Activated CD8-positive, alpha-beta memory T cell treated with anti-CD3 and anti-CD28 coated beads, Interleukin-2, amount 50 U/mL, for 24 hours (primary cell): Measurements from ENCODE around the gene ABTB2.
A peak's percentile ranks its signal among the peaks of the same experiment; 100 is the strongest.
"Not testable (repeated sequence)": the region's sequence is repeated elsewhere in the genome, so short reads cannot be mapped to it uniquely, and the experiment has no call there.

Source experiments
- DNase-seq: peaks from one replicate; pipeline ENCODE4 v3.0.0-alpha.2; 2020; ENCODE audit errors: extremely low read depth

Gene ABTB2

DNA sequence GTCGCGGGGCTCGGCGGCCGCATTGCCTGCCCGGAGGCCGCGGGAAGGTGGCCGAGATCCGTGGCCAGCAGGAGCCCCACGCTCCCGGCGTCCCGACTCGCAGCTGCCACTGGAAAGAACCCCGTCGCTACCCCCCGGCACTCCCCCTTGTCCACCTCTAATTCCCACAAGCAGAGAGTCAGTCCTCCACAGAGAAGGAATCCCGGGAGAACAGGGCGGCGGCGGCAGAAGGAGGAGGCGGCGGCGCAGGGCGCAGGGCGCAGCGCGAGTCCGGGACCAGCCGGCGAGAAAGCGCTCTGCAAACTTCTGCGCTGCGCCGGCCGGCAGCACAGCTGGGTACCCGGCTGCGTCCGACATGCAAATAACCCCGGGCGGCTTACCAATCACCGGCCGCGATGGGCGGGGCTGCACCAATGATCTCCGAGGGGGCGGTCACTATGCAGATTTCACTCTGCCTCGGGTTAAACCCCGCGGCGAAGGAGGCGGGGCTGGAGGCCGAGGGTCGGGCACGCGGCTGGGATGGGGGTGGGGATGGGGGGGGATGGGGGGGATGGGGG, at the start of gene ABTB2:
ABTB2 (minus strand) TSS at position 310 of the 557 bp plus-strand sequence.
- peak; percentile 95 for DNase-seq

DNA sequence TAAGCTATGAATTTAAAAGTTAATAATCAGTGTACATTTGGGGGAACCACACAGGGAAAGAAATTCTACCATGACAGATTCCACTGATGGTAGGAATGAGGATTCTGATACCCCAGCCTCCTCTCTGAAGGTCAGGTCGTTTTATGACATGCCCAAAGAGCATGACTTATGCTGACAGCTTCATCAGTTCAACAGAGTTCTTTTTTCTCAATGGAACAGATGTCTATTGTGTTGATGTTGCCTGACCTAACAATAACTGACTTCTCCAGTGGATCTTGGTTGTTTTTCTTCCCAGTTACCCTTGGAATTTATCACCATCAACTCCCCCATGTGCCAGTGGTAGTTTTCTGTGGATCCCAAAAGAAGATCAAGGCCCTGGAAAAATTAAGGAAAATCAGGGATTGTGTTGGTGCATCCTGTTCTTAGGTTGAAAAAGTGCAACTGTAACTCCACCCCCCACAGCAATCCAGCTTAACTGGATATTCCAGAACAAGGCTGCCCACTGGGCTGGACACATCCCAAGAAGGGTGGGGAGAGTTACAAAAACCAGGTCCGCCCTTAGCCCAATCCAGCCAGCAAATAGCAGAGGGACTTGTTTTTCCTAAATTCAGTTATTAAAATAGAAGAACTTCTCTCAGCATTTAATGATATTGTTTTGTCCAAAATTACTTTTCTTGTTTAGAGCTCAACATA, 49.5 kb upstream of the ABTB2 start:
- no peak for DNase-seq

DNA sequence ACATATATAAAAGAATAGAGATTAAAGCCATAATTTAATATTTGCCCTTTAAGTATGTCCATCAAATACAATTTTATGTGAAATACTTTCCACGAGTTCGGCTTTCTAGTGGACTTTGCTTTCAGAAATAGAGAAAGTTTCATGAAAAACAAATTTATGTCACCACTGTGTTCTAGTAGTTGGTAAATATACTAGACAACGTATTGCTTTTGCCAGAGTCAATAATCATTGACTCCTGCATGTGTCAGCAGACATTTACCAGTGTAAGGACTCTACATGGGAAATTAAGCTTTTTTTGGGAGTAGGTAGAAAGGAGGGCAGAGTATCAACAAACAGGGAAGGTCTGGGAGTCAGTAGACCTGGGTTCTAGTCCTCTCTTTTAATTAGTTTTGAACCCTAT, 48.6 kb upstream of the ABTB2 start:
- DNase-seq, result no peak

DNA sequence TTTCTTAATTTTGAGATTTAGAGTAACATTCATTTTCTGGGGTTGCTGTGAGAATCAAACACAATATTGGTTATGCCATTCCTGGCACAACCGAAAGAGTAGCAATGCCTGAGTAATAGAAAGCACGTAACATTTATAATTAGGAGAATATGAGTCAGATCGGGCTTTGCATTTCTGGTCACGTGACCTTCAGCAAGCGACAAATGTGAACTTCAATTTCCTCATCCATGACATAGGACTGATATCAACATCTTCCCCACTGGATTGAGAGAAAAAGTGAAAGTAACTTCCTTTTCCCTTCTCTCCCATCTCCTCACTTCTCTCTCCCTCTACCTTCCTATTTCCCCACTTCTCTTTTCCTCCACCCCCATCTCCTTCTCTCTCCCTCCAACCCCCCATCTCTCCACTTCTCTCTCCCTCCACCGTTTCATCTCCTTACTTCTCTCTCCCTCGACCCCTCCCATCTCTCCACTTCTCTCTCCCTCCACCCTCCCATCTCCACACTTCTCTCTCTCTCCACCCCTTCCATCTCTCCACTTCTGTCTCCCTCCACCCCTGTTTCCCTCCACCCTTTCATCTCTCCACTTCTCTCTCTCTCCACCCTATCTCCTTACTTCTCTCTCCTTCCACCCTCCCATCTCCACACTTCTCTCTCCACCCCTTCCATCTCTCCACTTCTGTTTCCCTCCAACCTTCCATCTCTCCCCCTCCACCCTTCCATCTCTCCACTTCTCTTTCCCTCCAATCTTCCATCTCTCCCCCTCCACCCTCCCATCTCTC, 47.5 kb upstream of the ABTB2 start:
- no peak for DNase-seq

DNA sequence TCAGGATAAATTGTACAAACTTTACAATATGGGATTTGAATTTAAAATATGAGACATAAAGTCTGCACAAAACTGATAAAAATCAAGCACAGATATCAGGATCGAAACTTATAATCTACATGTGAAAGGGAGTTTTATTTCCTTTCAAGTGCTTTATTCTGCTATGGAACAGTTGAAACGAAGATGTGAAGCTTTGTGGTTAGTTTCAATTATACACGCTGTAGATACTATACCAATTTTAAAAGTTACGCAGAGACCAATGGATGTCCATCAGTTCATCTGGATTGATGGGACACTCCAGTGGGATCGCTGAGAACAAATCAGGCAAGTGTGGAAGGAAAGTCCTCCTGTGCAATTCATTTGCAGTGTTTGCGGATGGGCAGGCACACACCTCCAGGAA, 46.5 kb upstream of the ABTB2 start:
- no peak for DNase-seq

DNA sequence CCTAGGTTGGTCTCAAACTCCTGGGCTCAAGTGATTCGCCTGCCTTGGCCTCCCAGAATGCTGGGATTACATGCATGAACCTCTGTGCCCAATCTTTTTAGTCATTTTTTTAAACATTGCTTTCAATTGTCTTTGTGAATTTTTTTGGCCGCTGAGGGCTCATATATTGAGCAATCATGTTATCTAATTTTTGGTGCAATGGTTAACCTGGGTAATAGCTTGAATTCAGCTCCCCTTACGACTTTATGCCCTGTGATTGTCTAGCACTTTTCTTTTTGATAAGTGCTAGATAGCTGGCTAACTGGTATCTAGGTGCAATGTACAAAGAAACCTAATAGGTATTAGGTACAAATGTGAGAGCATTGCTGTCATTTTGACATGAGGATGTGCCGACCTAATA, 45.6 kb upstream of the ABTB2 start:
- DNase-seq, result no peak

DNA sequence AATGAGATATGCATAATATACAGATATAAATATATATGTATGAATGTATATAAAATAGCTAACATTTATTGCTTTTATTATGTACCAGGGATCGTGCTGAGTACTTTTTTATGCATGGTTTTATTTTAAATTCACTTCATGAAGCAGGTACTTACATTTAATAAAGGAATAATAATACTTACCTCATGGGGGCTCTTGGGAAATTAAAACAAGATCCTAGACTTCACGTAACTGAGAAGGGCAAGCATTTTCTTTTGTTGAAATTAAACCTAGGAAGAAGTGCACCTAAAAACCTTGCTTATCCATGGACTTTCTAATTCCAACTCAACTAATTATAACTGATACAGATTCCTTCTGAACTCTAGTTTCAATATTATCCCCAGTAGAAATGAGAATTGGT, 40.0 kb upstream of the ABTB2 start:
- no peak for DNase-seq

DNA sequence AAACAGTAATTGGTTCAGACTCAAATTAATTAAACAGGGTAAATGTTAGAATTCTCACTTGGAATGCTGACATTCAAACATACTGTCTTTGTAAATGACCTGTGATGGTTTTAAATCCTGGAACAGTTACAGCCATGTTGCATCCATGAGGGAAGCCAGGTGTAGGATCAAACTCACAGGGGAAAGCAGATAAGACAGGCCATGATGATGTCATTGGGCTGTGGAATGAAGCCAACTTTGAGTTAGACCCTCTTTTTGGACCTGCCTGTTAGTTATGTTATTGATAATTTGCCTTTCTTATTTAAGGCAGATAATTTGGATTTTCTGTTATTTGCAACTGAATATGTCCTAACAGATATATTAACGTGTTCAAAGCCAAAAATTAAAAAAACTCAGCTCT, 39.3 kb upstream of the ABTB2 start:
- no peak for DNase-seq

DNA sequence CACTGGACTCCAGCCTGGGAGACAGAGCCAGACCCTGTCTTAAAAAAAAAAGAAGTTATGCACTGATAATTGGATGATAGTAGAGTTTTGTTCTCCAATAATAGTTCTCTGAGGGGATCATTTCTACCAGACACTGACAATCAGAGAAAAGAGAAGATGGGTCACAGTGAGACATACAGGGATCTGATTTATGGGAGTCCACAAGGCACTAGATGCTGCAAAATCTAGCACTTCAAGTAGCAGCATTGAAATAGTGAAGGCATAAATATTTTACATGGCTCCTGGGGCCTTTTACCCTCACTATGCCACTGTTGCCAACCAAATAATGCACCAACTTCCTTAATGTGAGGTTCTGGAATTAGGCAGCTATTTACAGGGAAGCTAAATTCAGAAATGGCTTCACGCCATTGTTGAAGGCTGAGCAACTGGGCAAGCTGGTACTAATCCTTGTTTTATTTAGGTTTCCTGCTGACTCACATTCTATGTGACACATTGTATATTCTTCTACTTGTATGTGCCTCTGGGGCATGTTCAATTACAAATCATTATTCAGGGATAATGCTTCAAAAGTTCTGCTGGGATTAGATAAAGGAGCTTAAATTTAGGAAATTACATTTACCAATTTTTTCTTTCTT, 38.2 kb upstream of the ABTB2 start:
- no peak for DNase-seq

DNA sequence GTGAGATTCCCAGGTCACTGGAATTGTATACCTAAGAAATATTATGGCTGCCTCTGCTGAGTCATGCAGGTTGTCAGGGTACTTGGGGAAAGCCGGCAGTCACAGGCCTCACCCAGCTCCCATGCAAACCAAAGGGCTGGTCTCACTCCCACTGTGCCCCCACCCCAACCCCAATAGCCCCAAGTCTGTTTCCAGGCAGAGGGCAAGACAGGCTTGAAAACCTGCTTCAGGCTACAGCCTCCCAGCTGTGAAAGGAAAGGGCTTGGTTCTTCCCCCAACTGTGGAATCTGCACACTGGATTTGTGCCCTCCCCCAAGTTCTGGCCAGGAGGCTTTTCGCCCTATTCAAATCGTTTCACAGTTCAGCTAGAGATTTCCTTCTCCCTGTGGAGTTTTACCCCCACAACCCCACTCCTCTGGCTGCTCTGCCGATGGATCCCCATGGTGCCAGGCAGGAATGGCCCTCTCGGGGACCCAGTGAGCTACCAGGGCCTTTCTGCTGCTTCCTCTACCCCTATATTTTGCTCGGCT, 37.0 kb upstream of the ABTB2 start:
- DNase-seq, result no peak

DNA sequence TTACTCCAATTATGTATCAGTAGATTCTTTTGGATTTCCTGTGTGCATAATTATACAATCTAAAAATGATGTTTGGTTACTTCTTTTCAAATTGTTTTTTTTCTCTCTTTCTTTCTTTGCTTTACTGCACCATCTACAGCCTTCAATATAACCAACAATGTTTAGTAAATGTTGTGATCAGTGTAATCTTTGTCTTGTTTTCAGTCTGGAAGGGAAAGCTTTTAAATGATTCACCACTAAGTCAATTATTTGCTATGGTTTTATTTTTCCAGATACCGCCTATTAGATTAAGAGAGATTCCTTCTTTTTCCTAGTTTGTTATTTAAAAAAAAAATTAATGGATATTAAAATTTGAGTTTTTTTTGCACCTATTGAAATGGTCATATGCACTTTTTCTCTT, 29.8 kb upstream of the ABTB2 start:
- no peak for DNase-seq

DNA sequence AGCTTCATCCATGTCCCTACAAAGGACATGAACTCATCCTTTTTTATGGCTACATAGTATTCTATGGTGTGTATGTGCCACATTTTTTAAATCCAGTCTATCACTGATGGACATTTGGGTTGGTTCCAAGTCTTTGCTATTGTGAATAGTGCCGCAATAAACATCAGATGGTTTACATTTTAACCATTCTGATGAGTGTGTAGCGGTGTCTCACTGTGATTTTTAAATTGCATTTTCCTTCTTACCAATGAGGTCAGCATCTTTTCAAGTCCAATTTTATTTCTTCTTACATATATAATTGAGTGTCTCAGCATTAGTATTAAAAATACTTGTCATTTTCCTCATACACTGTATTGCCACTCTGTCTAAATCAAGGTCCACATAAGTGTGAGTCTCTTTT, 28.5 kb upstream of the ABTB2 start:
- DNase-seq, result not testable (repeated sequence)

DNA sequence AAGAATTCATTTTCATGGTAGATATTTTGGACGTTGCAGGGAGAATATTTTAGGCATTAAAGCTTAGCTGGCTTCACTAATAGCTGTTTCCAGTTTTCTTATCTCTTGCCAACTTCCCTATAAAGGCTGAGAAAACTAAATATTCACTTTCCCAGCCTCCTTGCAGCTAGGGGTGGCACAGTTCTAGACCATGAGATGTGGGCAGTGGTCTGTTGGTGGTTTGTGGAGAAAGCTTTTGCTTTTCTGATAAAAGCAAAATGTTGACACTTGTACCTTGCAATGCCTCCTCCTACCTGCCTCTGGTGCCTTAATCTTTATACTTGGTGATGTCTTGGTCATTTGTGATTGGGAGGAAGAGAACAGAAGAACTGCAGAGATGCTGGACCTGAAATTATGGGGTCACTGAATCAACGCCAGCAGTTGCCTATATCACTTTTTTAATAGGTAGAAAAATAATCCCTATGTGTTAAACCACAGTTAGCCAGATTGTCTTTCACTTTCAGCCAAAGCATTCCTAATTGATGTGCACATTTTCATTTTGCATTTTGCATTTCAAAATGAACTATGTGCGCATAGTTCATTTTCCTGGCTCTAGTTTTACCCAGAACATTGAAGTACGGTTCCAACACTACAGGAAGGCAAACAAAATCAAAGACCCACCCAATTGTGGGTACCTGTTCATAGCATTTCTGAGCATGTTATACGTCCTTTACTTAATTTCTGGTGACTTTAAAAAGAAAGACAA, 24.9 kb upstream of the ABTB2 start:
- DNase-seq, result no peak

DNA sequence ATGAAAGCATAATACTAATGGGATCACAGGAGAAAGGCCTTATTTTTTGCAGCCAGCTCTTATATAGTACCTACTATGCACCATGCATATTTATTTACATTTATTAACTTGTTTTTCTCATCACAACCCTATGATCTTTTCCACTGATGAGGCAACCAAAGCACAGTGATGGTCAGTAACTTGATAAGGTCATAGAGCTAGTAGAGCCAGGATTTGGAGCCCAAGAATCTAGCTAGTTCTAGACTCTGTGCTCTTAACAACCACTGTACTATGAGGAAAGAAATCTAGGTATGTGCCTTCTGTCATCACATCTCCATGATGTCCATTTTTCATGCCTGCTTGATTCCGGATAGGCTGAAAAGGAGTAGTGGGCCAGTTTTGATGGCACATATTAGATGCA, 24.0 kb upstream of the ABTB2 start:
- no peak for DNase-seq

DNA sequence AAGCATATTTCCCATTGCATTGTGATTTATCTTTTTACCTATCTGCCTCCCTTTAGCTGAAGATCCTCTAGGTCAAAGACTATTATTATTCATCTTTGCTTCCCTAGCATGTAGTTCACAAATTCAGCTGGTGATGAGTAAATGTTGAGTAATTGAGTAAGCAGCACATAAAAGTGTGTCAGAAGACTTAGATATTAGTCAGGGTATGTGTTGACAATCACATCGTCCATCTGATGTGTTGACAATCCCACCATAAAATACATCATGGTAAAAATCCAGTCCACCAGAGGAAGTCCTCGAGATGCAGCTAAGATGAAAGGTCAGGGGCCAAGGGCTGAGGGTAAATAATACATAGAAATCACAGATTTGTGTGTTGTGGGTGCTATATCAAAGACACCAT, 22.9 kb upstream of the ABTB2 start:
- no peak for DNase-seq

DNA sequence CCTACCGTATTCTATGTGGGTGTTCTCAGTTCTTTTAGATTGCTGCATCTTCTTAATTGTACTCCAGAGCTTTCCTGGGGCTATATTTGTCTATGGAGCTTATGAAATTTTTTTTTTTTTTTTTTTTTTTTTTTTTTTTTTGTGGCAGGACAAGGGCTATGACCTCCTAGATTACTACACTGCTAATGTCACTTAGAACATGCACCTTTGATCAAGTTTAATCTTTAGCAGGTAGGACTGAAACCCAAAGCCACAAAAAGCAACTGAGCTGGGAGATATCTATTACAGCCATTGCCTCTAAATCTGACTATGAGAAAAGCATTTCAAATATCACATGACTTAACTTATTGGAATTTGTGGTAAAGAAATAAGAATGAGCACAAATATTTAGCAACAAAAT, 21.7 kb upstream of the ABTB2 start:
- DNase-seq, result no peak

DNA sequence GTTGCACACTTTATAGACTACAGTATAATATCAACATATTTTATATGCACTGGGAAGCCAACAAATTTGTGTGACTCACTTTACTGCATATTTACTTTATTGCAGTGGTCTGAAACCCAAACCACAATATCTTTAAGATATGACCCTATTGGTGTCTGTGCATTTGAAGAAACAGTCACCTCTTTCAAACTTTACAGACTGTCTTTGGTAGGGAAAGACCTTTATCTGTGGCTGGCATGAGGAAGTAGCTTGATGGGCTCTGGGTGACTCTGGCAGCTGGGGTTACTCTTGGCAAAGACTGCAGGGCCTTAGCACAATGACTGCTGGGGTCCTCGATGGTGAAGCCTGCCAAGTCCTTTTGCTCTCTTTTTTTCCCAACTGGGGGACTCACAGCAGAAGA, 21.3 kb upstream of the ABTB2 start:
- DNase-seq, result no peak

DNA sequence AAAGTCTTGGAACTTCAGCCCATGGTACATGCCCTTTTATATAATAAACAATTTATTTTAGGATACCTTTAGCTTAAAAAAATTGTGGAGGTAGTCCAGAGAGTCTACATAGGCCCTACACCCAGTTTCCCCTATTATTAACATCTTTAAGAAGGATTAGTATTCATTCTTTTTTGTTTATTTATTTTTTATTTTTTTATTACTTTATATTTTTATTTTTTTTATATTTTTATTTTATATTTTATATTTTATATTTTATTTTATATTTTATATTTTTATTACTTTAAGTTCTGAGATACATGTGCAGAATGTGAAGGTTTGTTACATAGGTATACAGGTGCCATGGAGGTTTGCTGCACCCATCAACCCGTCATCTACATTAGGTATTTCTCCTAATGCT, 15.9 kb upstream of the ABTB2 start:
- DNase-seq, result no peak

DNA sequence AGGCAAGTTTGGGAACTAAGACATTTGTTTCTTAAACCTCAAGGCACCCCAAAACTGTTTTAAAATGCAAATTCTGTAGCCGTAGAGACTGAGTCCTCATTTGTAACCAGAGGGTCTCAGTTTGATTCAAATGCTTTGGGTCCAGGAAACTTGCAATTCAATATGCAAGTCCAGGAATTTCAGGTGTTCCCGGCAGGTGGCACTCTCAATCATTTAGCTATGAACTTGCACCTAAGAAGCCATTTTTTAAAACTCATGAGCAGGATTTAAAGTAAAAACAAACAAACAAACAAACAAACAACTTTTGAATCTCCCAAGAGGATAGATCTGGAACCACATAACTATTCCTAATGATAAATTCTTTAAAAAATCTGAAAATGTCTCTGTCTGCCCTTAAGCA, 8.7 kb upstream of the ABTB2 start:
- no peak for DNase-seq

DNA sequence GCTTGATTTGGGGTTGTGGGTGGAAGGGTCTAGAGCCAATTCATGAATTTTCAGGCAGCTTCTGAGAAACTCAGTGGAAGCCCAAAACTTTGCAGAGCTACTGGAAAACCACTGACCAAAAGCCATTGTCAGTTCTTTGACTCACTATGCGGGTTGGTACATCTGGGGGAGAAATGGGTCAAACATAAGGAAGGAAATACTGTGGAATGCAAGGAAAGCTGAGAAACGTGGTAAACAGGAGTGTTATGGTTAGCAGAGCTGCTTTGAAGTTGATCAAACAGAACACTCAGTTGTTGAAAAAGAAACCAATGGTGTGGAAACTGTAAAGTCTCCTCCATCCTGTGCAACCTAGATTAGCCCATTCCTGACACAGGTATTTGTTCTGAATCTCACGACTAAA, 6.3 kb upstream of the ABTB2 start:
- no peak for DNase-seq

DNA sequence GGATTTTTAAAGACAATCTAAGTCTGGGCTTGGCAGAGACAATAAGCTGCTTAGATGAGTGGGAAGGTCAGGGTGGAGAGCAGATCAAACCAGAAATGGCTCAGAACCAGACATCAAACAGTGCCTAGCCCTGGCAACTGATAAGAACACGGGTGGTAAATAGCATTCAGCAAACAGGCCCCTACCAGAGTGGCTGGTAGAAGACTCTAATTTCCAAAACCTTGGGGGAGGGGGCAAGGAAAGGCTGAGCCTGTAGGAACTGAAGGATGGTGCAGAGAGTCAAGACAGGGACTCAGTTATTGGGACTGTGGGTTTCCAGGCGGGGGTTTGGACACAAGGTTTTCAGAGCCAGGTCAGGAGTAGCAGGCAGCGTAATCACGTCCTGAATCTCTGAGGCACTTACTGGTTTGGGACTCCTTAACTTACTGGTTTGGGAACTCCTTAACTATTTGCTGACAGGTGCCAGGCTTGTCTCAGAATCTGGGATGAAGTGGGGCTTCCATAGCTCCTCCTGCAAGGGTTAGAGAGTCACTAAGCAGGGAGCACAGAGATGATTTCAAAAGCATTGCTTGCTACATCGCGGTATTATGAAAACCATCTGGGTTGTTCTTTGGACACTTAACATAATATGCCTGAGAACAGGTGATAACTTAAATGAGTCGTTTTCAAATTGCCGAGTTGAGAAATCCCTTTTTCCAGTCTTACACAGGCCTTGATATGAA, 5.7 kb upstream of the ABTB2 start:
- no peak for DNase-seq
